ENCODE measurements around the gene MSTN. TPM values are rescaled to one million over a fixed set of nuclear protein-coding genes. Genes with fewer than 3 reads are reported as not detected.

MSTN gene
- not detected in 5 replicates for total RNA-seq (2022; extraction: Qiagen RNA extraction; ENCODE audit: low read depth)

DNA sequence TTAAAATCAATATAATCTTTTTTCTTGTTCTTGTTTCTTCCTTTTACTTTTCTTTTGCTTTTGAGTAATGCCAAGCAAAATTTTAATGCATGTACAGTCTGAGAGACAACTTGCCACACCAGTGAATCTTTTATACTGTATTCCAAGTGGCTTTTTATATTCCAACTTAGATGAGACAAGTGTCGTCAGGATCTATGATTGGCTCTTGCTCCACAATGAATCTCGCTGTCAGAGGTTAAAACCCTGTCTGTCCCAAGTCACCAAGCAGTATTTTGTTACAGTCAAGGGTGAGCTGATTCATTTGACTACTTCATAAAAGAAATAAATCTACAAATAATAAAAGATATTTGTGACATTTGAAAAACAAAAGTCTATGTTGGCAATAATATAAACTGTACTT, at the start of gene MSTN:
MSTN (minus strand) TSS at position 129 of the 400 bp plus-strand sequence. CDS start 133 bp downstream, outside the sequence.

All from A549 treated with GW870086 at 1 μM for 4 hours (cell line).